NK-92 (cell line): ENCODE results near the gene DPY19L1.
"Not testable (repeated sequence)": the region's sequence is repeated elsewhere in the genome, so short reads cannot be mapped to it uniquely, and the experiment has no call there.

ENCODE experiments used
- DNase-seq: peaks from one replicate; lab custom pipeline; 2025; ENCODE audit not compliant: unreplicated experiment; lab: John Stamatoyannopoulos, UW

Gene DPY19L1

GRCh38 chr7:35035511-35035961 lies 1.7 kb downstream of the DPY19L1 start:
- DNase-seq, result no peak

GRCh38 chr7:35032166-35032565 lies 5.1 kb downstream of the DPY19L1 start:
- no peak for DNase-seq

GRCh38 chr7:35030848-35031247 lies 6.4 kb downstream of the DPY19L1 start:
- DNase-seq, result no peak

- DNase-seq, result no peak
These were observed 8.0 kb downstream of the DPY19L1 start for GRCh38 chr7:35029311-35029710.

- no peak for DNase-seq
These were observed 11.1 kb downstream of the DPY19L1 start for GRCh38 chr7:35026150-35026549.

GRCh38 chr7:35025369-35025870 lies 11.9 kb downstream of the DPY19L1 start:
- no peak for DNase-seq

GRCh38 chr7:35024298-35024697 lies 13.0 kb downstream of the DPY19L1 start:
- no peak for DNase-seq

GRCh38 chr7:35022725-35023124 lies 14.6 kb downstream of the DPY19L1 start:
- DNase-seq, result no peak

- no peak for DNase-seq
These were observed 15.8 kb downstream of the DPY19L1 start for GRCh38 chr7:35021445-35021844.

GRCh38 chr7:35019801-35020200 lies 17.5 kb downstream of the DPY19L1 start:
- no peak for DNase-seq

GRCh38 chr7:35019179-35019729 lies 18.0 kb downstream of the DPY19L1 start:
- no peak for DNase-seq

GRCh38 chr7:35015346-35015859 lies 21.9 kb downstream of the DPY19L1 start:
- no peak for DNase-seq

GRCh38 chr7:35012160-35012559 lies 25.1 kb downstream of the DPY19L1 start:
- no peak for DNase-seq

GRCh38 chr7:35011085-35011484 lies 26.2 kb downstream of the DPY19L1 start:
- DNase-seq, result no peak

- DNase-seq, result no peak
These were observed 29.5 kb downstream of the DPY19L1 start for GRCh38 chr7:35007768-35008167.

GRCh38 chr7:35004531-35005095 lies 32.7 kb downstream of the DPY19L1 start:
- no peak for DNase-seq

- DNase-seq, result no peak
These were observed 33.5 kb downstream of the DPY19L1 start for GRCh38 chr7:35003679-35004303.

- DNase-seq, result not testable (repeated sequence)
These were observed 34.1 kb downstream of the DPY19L1 start for GRCh38 chr7:35003177-35003650.

GRCh38 chr7:34998335-34998734 lies 39.0 kb downstream of the DPY19L1 start:
- not testable (repeated sequence) for DNase-seq

- not testable (repeated sequence) for DNase-seq
These were observed 40.7 kb downstream of the DPY19L1 start for GRCh38 chr7:34996423-34997090.

- DNase-seq, result no peak
These were observed 41.5 kb downstream of the DPY19L1 start for GRCh38 chr7:34995757-34996156.
